ENCODE data around the gene PKNOX1. TPM values are rescaled to one million over a fixed set of nuclear protein-coding genes. Genes with fewer than 3 reads are reported as not detected.

The PKNOX1 gene
- total and polyA plus RNA-seq, 9 of the 15 experiments (the other 6 are each of a cell fraction or from before 2014, with no cell fraction given) = 8.8 to 25.9 (median 13.2) TPM

DNA sequence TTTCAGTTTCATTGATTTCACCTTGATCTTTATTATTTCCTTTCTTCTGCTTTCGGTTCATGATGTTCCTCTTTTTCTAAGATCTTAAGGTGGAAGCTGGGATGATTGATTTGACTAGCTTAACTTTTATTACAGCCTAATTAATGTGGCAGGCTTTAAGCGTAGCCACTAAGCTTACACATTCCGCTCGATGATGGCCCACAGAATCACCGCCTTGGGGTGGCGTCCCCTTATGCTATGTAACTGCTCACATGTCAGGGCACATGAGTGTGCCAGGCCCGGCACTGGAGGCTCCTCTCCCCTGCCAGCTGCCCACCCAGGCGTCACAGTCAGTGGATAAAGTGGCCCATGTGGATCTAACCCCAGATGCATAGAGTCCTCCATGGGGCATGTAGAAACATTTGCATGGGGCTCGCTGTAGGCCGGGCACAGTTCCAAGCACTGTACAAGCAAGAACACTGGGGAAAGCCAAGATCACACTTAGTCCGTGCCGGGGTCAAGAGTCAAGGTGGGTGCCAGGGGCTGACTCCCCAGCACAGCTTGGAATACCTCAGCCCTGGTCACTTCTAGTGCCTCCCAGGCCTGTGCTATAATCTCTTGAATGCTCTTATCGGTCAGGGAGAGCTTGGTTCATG, 41.7 kb downstream of the PKNOX1 start (continued):
- TF ChIP-seq, protein P1, sequence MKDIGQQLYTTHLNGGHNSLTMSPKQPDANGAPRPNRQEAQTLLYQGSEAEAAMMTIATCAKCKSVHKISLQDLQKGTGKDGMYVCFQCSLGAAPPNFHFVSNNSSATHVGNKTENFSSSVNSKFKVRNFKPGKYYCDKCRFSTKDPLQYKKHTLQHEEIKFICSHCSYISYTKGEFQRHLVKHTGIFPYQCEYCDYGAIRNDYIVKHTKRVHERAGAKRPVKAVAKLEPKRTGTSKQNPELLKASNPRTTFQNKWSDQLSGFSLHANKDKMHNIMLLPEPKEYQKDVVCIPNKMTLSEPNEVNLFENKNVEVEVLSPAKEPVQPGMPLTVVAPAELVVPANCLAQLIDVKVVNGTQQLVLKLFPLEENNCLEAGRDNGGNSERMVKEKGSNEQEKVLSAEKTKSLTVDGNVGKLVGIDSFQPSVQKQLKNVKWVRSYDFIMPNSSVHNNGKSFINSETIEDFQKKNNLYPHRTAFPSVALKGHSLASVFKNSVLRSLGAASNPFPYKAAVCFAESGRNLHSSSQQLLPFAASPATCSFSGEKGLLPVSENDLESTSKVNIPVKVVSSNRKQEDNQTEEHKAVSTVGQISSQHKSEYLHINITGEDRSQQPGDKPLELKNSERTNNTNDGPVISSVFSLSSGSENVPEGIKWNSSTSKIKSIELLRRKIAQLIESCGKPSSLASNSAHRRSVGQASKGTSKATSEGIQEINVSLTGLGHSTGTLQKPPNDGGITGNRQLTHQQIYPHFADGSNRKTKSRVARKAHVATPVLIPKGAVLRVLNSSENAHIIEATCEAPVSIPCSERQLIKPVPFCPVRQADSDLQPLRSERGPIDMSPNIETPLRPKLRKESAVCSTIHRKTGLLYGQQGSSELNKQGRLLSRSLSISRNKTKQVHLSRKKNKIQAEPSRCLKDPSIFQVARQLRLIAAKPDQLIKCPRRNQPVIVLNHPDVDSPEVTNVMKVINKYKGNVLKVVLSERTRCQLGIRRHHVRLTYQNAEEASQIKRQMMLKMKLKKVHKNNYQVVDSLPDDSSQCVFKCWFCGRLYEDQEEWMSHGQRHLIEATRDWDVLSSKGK (CRISPR knock-in tag; IDR thresholded peaks at IDR 0.05) = no peak
- TF ChIP-seq SIN3B (IDR thresholded peaks at IDR 0.05; ENCODE audit: low read depth) (no peak), STAG1 (CRISPR knock-in tag; IDR thresholded peaks at IDR 0.05; ENCODE audit: borderline replicate concordance) (no peak), ZNF212 (CRISPR knock-in tag; IDR thresholded peaks at IDR 0.05) (no peak), HMG20B (CRISPR knock-in tag; IDR thresholded peaks at IDR 0.05) (no peak), FIP1L1 (IDR thresholded peaks at IDR 0.05; ENCODE audit: low read depth, low read length, poor library complexity, severe bottlenecking) (no peak), MAFF (IDR thresholded peaks at IDR 0.05; ENCODE audit: low read length) (no peak), NCOA4 (IDR thresholded peaks at IDR 0.05; ENCODE audit: partially characterized antibody) (no peak), ZNF766 (CRISPR knock-in tag; conservative IDR thresholded peaks at IDR 0.05) (no peak)

Data from K562 (cell line).